DMS114 treated with DMSO at 0.1 percent for 48 hours (cell line): Measurements from ENCODE around the gene UBE2QL1.

Experiments
- DNase-seq: peaks from one replicate; lab custom pipeline; 2025; ENCODE audit not compliant: unreplicated experiment; lab: John Stamatoyannopoulos, UW

The UBE2QL1 gene

GRCh38 chr5:6448622-6449464 lies at the start of gene UBE2QL1:
TSS of gene UBE2QL1 (plus strand) at chr5:6448859. CDS start at chr5:6448894, 35 bp downstream.
- DNase-seq, result no peak

GRCh38 chr5:6399980-6400910 lies 48.4 kb upstream of the UBE2QL1 start:
- DNase-seq, result no peak

- no peak for DNase-seq
Observed at GRCh38 chr5:6401410-6401809, 47.2 kb upstream of the UBE2QL1 start.

GRCh38 chr5:6402939-6403338 lies 45.7 kb upstream of the UBE2QL1 start:
- no peak for DNase-seq

- DNase-seq, result no peak
Observed at GRCh38 chr5:6403416-6403815, 45.2 kb upstream of the UBE2QL1 start.

- DNase-seq, result no peak
Observed at GRCh38 chr5:6404129-6404528, 44.5 kb upstream of the UBE2QL1 start.

GRCh38 chr5:6405591-6405990 lies 43.1 kb upstream of the UBE2QL1 start:
- no peak for DNase-seq

GRCh38 chr5:6407558-6408259 lies 41.0 kb upstream of the UBE2QL1 start:
- no peak for DNase-seq

GRCh38 chr5:6408260-6408596 lies 40.4 kb upstream of the UBE2QL1 start:
- DNase-seq, result no peak

- no peak for DNase-seq
Observed at GRCh38 chr5:6408627-6409446, 39.8 kb upstream of the UBE2QL1 start.

GRCh38 chr5:6410421-6410820 lies 38.2 kb upstream of the UBE2QL1 start:
- no peak for DNase-seq

- no peak for DNase-seq
Observed at GRCh38 chr5:6411141-6411540, 37.5 kb upstream of the UBE2QL1 start.

- DNase-seq, result no peak
Observed at GRCh38 chr5:6412811-6413210, 35.8 kb upstream of the UBE2QL1 start.

- DNase-seq, result no peak
Observed at GRCh38 chr5:6417657-6418056, 31.0 kb upstream of the UBE2QL1 start.

GRCh38 chr5:6418679-6419276 lies 29.9 kb upstream of the UBE2QL1 start:
- DNase-seq, result no peak

GRCh38 chr5:6419340-6419852 lies 29.3 kb upstream of the UBE2QL1 start:
- no peak for DNase-seq

GRCh38 chr5:6423327-6424109 lies 25.1 kb upstream of the UBE2QL1 start:
- DNase-seq, result no peak

- no peak for DNase-seq
Observed at GRCh38 chr5:6424110-6424659, 24.5 kb upstream of the UBE2QL1 start.

- DNase-seq, result no peak
Observed at GRCh38 chr5:6424700-6425099, 24.0 kb upstream of the UBE2QL1 start.
